GM12891 (cell line): ENCODE measurements around the gene ETNK2.

Experiments
- PAX5 ChIP-seq: IDR thresholded peaks from 2 replicates; pipeline ENCODE4 v1.6.1; 2011; ENCODE audit warnings: low read length, moderate library complexity, mild to moderate bottlenecking; ENCODE audit not compliant: insufficient read depth, severe bottlenecking
- POLR2A ChIP-seq: IDR thresholded peaks from 2 replicates; pipeline ENCODE4 v1.6.1; 2011; ENCODE audit warnings: low read depth, low read length, control low read depth
- POLR2AphosphoS5 ChIP-seq: IDR thresholded peaks from 2 replicates; pipeline ENCODE4 v1.6.1; 2011; ENCODE audit warnings: low read depth, low read length, control low read depth
- POU2F2 ChIP-seq: IDR thresholded peaks from 2 replicates; pipeline ENCODE4 v1.6.1; 2011; ENCODE audit warnings: low read depth, mild to moderate bottlenecking, control low read depth, low read length, moderate library complexity

GRCh38 chr1:204154568-204155255, 2.9 kb upstream of the ETNK2 start:
- no peak for TF ChIP-seq POLR2A
- TF ChIP-seq POU2F2, result no peak
- no peak for TF ChIP-seq POLR2AphosphoS5
- TF ChIP-seq PAX5, result no peak
